D721Med (cell line): Measurements from ENCODE around the gene COL13A1.

Source experiments
- DNase-seq: peaks from one replicate; pipeline ENCODE4 v3.0.0; 2011; ENCODE audit warnings: low spot score; ENCODE audit not compliant: insufficient read length
- FAIRE-seq: peaks from 2 replicates; lab custom pipeline; 2011; peaks lifted over from hg19 to GRCh38; lab: Jason Lieb, UNC
- TF ChIP-seq, protein P1 (sequence below): IDR thresholded peaks from 2 replicates; pipeline ENCODE4 v1.5.1; 2012; ENCODE audit warnings: mild to moderate bottlenecking, control low read depth; ENCODE audit not compliant: insufficient read depth; ENCODE audit errors: missing control alignments

COL13A1 gene

DNA sequence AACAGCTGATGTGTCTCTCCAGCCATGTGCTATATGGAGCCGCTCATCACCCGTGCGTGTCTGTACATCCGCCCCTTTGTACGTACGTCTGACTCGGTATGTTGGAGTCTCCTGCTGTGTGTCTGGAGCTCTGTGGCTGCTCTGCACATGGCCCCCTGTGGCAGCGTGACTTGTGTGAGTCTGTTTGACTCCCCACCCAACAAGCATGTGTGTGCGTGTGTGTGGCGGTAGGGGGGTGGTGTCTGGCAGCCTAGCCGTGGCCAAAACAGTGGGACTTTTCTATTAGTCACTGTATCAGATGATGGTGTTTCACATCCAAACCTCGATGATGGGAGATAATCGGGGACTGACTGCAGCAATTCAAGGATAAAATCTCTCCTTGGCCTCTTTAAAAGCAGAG is 94.1 kb downstream of the COL13A1 start:
- DNase-seq (no peak), FAIRE-seq (no peak)
- TF ChIP-seq, protein P1, sequence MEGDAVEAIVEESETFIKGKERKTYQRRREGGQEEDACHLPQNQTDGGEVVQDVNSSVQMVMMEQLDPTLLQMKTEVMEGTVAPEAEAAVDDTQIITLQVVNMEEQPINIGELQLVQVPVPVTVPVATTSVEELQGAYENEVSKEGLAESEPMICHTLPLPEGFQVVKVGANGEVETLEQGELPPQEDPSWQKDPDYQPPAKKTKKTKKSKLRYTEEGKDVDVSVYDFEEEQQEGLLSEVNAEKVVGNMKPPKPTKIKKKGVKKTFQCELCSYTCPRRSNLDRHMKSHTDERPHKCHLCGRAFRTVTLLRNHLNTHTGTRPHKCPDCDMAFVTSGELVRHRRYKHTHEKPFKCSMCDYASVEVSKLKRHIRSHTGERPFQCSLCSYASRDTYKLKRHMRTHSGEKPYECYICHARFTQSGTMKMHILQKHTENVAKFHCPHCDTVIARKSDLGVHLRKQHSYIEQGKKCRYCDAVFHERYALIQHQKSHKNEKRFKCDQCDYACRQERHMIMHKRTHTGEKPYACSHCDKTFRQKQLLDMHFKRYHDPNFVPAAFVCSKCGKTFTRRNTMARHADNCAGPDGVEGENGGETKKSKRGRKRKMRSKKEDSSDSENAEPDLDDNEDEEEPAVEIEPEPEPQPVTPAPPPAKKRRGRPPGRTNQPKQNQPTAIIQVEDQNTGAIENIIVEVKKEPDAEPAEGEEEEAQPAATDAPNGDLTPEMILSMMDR, result no peak

GRCh38 chr10:69896606-69897231 is 95.0 kb downstream of the COL13A1 start:
- FAIRE-seq (no peak), DNase-seq (no peak)
- TF ChIP-seq, protein P1, result no peak

GRCh38 chr10:69897432-69897831 is 95.7 kb downstream of the COL13A1 start:
- DNase-seq (no peak), FAIRE-seq (no peak)
- TF ChIP-seq, protein P1, result no peak

GRCh38 chr10:69897999-69898398 is 96.3 kb downstream of the COL13A1 start:
- no peak for FAIRE-seq
- TF ChIP-seq, protein P1, result no peak
- no peak for DNase-seq

- DNase-seq, result no peak
- no peak for FAIRE-seq
- TF ChIP-seq, protein P1, result no peak
Measured at GRCh38 chr10:69898524-69898923, 96.8 kb downstream of the COL13A1 start.

- no peak for FAIRE-seq
- DNase-seq, result no peak
- TF ChIP-seq, protein P1, result no peak
Measured at GRCh38 chr10:69898941-69899340, 97.2 kb downstream of the COL13A1 start.
